ENCODE measurements around the gene MACROD1. TPM values are rescaled to one million over a fixed set of nuclear protein-coding genes. Genes with fewer than 3 reads are reported as not detected.
A peak's percentile ranks its signal among the peaks of the same experiment; 100 is the strongest.

The MACROD1 gene
- total RNA-seq, 4 donors from 2014 or later: 28.8 to 70.7 (median 33.7) TPM

DNA sequence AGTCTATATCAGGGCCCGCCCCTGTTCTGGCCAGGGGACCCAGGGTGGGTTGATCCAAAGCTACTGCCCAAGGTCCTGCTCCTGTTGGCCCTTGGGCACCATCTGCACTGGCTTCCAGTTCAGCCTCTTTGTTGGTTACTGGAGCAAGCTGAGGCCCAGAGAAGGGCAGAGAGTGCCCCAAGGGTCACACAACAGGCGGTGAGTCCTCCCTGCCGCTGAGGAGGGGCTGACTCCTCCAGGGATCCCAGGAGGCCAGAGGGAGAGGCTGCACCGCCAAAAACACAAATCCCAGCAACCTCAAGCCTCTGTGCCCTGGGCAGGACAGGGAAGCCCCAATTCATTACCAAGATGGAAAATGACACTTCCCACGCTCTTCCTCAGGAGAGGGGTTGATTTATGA lies 61.3 kb downstream of the MACROD1 start:
- TF ChIP-seq, protein P1, sequence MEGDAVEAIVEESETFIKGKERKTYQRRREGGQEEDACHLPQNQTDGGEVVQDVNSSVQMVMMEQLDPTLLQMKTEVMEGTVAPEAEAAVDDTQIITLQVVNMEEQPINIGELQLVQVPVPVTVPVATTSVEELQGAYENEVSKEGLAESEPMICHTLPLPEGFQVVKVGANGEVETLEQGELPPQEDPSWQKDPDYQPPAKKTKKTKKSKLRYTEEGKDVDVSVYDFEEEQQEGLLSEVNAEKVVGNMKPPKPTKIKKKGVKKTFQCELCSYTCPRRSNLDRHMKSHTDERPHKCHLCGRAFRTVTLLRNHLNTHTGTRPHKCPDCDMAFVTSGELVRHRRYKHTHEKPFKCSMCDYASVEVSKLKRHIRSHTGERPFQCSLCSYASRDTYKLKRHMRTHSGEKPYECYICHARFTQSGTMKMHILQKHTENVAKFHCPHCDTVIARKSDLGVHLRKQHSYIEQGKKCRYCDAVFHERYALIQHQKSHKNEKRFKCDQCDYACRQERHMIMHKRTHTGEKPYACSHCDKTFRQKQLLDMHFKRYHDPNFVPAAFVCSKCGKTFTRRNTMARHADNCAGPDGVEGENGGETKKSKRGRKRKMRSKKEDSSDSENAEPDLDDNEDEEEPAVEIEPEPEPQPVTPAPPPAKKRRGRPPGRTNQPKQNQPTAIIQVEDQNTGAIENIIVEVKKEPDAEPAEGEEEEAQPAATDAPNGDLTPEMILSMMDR (IDR thresholded peaks at IDR 0.05): no peak
- TF ChIP-seq POLR2A (IDR thresholded peaks at IDR 0.05; ENCODE audit: low read depth) (no peak), POLR2AphosphoS5 (IDR thresholded peaks at IDR 0.05) (no peak), EP300 (IDR thresholded peaks at IDR 0.05) (no peak)
- H3K4me3 ChIP-seq: no peak overlapping the region
- H3K27ac ChIP-seq (replicated peaks in 1 of 4): no peak overlapping the region
- WGBS: no CpG with 5 or more reads among the region's 5 CpGs
- H3K4me1 ChIP-seq: peaks cover 0 to 12% (median 0%) of the 10 kb centered on the region in 4 donors
- intact Hi-C loops (cut with DNase I): no loop called here
- DNase-seq (ENCODE audit: extremely low spot score): no peak
- no peaks in the 10 kb centered on the region for H3K9me3 ChIP-seq
- no peaks in the 10 kb centered on the region for H3K36me3 ChIP-seq
- H3K27me3 ChIP-seq: no peaks in the 10 kb centered on the region

DNA sequence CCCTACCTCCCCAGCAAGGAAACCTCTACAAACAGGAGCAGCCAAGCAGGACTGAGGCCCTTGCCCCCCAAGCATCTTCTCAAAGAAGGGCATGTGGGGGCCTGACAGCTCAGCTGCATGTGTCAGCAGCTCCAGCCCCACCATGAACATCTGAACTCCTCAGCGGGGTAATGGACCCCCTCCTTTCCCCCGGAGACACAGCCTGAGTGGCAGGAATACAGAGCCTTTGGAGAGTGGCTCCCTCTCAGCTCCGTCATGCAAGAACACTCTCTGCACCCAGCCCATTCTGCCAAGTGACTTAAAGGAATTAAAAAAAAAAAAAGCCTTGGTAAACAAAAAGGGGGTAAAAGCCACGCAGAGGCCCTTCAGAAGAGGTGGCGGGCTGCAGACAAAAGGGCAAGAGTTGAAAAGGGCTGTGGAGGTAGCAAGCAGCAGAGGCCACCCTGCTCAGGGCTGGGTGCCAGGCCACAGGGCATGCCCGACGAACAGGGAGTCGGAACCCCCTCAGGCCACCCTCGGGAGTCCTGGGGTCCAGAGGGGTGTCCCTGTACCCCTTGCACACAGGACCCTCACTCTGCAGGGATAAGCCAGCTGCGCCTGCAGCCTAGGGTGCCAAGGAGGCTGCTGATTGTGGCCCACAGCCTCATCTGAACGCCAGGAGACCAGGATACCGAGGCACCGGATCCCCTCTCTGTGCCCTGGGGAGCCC lies 62.5 kb downstream of the MACROD1 start:
- Histone ChIP-seq H3K36me3 (no peaks in the 10 kb centered on the region), H3K27me3 (no peaks in the 10 kb centered on the region), H3K4me1 (peaks cover 0 to 12% (median 0%) of the 10 kb centered on the region in 4 donors), H3K9me3 (no peaks in the 10 kb centered on the region), H3K27ac (replicated peaks in 1 of 4) (no peak overlapping the region), H3K4me3 (no peak overlapping the region)
- WGBS: 94% methylated on average over 9 of the region's 13 CpGs
- DNase-seq (ENCODE audit: extremely low spot score): no peak
- intact Hi-C loops (cut with DNase I): no loop called here
- TF ChIP-seq POLR2A (IDR thresholded peaks at IDR 0.05; ENCODE audit: low read depth): no peak
- TF ChIP-seq, protein P1 (IDR thresholded peaks at IDR 0.05): no peak
- no peak for TF ChIP-seq EP300 (IDR thresholded peaks at IDR 0.05)
- no peak for TF ChIP-seq POLR2AphosphoS5 (IDR thresholded peaks at IDR 0.05)

DNA sequence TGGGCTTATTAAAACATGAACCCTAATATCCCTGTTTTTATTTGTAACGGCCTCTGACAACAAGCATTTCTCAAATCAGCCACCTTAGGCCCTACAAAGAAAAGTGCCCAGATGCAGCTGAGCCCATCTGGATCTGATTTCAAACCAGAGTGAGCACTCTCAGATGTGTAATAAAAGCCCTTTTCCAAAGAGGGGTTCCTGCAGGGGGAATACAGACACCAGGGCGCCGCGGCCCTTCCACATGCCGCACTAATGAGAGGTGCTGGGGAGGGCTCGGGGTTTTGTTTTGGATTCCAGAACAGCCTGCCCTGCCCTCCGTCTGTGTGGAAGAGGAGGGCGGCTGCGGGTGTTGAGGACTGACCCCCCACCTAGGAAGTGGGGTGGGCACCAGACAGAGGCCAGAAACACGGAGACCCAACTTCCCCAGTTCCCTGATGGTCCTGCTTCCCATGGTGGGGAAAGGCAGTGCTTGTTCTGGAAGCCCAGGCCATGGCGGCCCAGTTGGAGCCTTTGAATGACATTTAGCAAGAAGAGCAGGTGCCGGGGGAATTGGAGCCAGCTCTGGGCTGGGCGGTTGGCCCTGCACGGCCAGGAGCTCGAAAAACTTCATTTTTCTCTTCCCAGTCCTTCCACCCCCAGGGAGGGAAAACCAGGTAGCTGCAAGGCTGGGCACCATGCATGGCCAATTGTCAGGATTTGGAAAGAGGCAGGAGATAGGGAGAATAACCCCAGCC lies 63.7 kb downstream of the MACROD1 start:
- H3K27ac ChIP-seq (replicated peaks in 1 of 4): peak overlapping the region in 2 of 4 donors; percentile 1 to 44
- WGBS: 84% methylated on average over 15 of the region's 15 CpGs
- TF ChIP-seq POLR2AphosphoS5 (IDR thresholded peaks at IDR 0.05) (no peak), POLR2A (IDR thresholded peaks at IDR 0.05; ENCODE audit: low read depth) (no peak), EP300 (IDR thresholded peaks at IDR 0.05) (no peak)
- TF ChIP-seq, protein P1 (IDR thresholded peaks at IDR 0.05): no peak
- intact Hi-C loops (cut with DNase I): no loop called here
- no peaks in the 10 kb centered on the region for H3K9me3 ChIP-seq
- DNase-seq (ENCODE audit: extremely low spot score): no peak
- peaks cover 0 to 16% (median 4%) of the 10 kb centered on the region in 4 donors for H3K4me1 ChIP-seq
- H3K27me3 ChIP-seq: no peaks in the 10 kb centered on the region
- no peak overlapping the region for H3K4me3 ChIP-seq
- no peaks in the 10 kb centered on the region for H3K36me3 ChIP-seq

DNA sequence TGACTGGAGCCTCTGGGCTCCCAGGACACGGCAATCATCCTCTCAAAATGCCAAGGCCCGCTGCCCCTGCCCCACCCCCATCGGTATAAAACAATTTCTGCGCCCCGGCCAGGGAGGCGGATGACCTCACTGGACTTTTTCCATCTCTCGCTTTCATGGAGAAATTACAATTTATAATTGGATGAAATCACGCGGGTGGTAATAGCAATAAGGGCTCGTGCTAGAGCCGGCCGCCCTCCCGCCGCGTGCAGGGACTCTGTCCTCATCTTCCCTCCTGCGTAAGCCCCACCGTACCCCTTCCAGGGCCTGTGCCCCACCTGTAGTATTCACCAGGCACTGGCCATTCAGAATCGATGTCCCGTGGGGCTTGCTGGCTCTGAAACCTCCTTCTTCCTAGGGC lies 64.5 kb downstream of the MACROD1 start:
- Histone ChIP-seq H3K27me3 (no peaks in the 10 kb centered on the region), H3K36me3 (no peaks in the 10 kb centered on the region), H3K4me3 (no peak overlapping the region), H3K27ac (replicated peaks in 1 of 4) (peak overlapping the region in 2 of 4 donors; percentile 1 to 44), H3K9me3 (no peaks in the 10 kb centered on the region), H3K4me1 (peaks cover 0 to 24% (median 11%) of the 10 kb centered on the region in 4 donors)
- DNase-seq (ENCODE audit: extremely low spot score): no peak
- TF ChIP-seq EP300 (IDR thresholded peaks at IDR 0.05) (no peak), POLR2A (IDR thresholded peaks at IDR 0.05; ENCODE audit: low read depth) (no peak), POLR2AphosphoS5 (IDR thresholded peaks at IDR 0.05) (no peak)
- TF ChIP-seq, protein P1 (IDR thresholded peaks at IDR 0.05): no peak
- 94% methylated on average over 19 of the region's 19 CpGs for WGBS
- intact Hi-C loops (cut with DNase I): no loop called here

All from esophagus muscularis mucosa (tissue), 4 donors.